ENCODE measurements around the gene AKR1D1.

AKR1D1 gene

GRCh38 chr7:138166681-138167080 lies 90.4 kb downstream of the AKR1D1 start:
- no peak for DNase-seq (ENCODE audit: low read depth)

GRCh38 chr7:138167222-138167621 lies 91.0 kb downstream of the AKR1D1 start:
- DNase-seq (ENCODE audit: low read depth) = no peak

DNA sequence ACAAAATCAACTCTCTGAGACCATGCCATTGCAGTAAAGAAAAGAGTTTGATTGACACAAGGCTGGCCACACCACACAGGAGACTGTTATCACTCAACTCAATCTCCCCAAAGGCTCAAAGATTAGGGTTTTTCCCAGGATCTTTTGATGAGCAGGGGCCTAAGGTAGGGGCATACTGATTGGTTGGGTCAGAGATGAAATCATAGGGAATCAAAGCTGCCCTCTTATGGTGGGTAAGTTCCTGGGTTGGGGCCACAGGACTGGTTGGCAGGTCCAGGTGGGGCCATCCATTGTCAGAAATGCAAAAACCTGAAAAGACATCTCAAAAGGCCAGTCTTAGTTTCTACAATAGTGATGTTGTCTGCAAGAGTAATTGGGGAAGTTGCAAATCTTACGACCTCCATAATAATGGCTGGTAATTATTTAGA lies 91.6 kb downstream of the AKR1D1 start:
- no peak for DNase-seq (ENCODE audit: low read depth)
